ENCODE data around the gene TAS2R3. TPM values are rescaled to one million over a fixed set of nuclear protein-coding genes. Genes with fewer than 3 reads are reported as not detected.

Gene TAS2R3
- total RNA-seq, 1 donor from 2014 or later = 1.6 TPM

- no peaks in the 10 kb centered on the region for H3K9me3 Mint-ChIP-seq (ENCODE audit: unreplicated experiment)
These were observed 22.0 kb downstream of the TAS2R3 start for GRCh38 chr7:141785706-141786552.

GRCh38 chr7:141788296-141788695 lies 24.4 kb downstream of the TAS2R3 start:
- Mint-ChIP-seq H3K4me3 (ENCODE audit: unreplicated experiment) (no peak overlapping the region), H3K4me1 (ENCODE audit: low read depth, unreplicated experiment) (peaks cover 2% of the 10 kb centered on the region), H3K36me3 (ENCODE audit: unreplicated experiment) (no peaks in the 10 kb centered on the region), H3K27me3 (ENCODE audit: unreplicated experiment) (no peaks in the 10 kb centered on the region), H3K9me3 (ENCODE audit: unreplicated experiment) (no peaks in the 10 kb centered on the region), H3K27ac (ENCODE audit: unreplicated experiment) (no peak overlapping the region)
- no peak for TF ChIP-seq CTCF (IDR thresholded peaks at IDR 0.05; ENCODE audit: partially characterized antibody, unreplicated experiment)
- no peak for DNase-seq

More at GRCh38 chr7:141785706-141786552, 22.0 kb downstream of the TAS2R3 start:
- Mint-ChIP-seq H3K27me3 (ENCODE audit: unreplicated experiment) (no peaks in the 10 kb centered on the region), H3K4me1 (ENCODE audit: low read depth, unreplicated experiment) (peaks cover 2% of the 10 kb centered on the region), H3K27ac (ENCODE audit: unreplicated experiment) (no peak overlapping the region), H3K36me3 (ENCODE audit: unreplicated experiment) (no peaks in the 10 kb centered on the region), H3K4me3 (ENCODE audit: unreplicated experiment) (no peak overlapping the region)
- no peak for DNase-seq
- TF ChIP-seq CTCF (IDR thresholded peaks at IDR 0.05; ENCODE audit: partially characterized antibody, unreplicated experiment) = peak; percentile 73

GRCh38 chr7:141789917-141790316 lies 26.0 kb downstream of the TAS2R3 start, which contains the start of gene TAS2R5:
Gene TAS2R5 (plus strand): TSS chr7:141790217. CDS start chr7:141790362, 145 bp downstream.
- Mint-ChIP-seq H3K4me3 (ENCODE audit: unreplicated experiment) (no peak within 1 kb of the TSS), H3K27me3 (ENCODE audit: unreplicated experiment) (no peaks in the 10 kb centered on the region), H3K9me3 (ENCODE audit: unreplicated experiment) (no peaks in the 10 kb centered on the region), H3K27ac (ENCODE audit: unreplicated experiment) (no peak within 1 kb of the TSS), H3K4me1 (ENCODE audit: low read depth, unreplicated experiment) (peaks cover 2% of the 10 kb centered on the region), H3K36me3 (ENCODE audit: unreplicated experiment) (no peaks in the 10 kb centered on the region)
- DNase-seq = no peak
- no peak for TF ChIP-seq CTCF (IDR thresholded peaks at IDR 0.05; ENCODE audit: partially characterized antibody, unreplicated experiment)

GRCh38 chr7:141792526-141792925 lies 28.6 kb downstream of the TAS2R3 start:
- H3K27ac Mint-ChIP-seq (ENCODE audit: unreplicated experiment) = no peak overlapping the region
- H3K36me3 Mint-ChIP-seq (ENCODE audit: unreplicated experiment) = no peaks in the 10 kb centered on the region
- H3K27me3 Mint-ChIP-seq (ENCODE audit: unreplicated experiment) = no peaks in the 10 kb centered on the region

More at GRCh38 chr7:141792526-141792925, 28.6 kb downstream of the TAS2R3 start:
- Mint-ChIP-seq H3K4me1 (ENCODE audit: low read depth, unreplicated experiment) (no peaks in the 10 kb centered on the region), H3K4me3 (ENCODE audit: unreplicated experiment) (no peak overlapping the region), H3K9me3 (ENCODE audit: unreplicated experiment) (no peaks in the 10 kb centered on the region)
- TF ChIP-seq CTCF (IDR thresholded peaks at IDR 0.05; ENCODE audit: partially characterized antibody, unreplicated experiment) = no peak
- DNase-seq = no peak

Other genes with a start within 250 kb of the TAS2R3 start
- 26.1 TPM for gene AGK, start 212.7 kb upstream of the TAS2R3 start, total RNA-seq (ENCODE audit: unreplicated experiment)
- 9.5 TPM for gene DENND11, start 61.9 kb upstream of the TAS2R3 start, total RNA-seq (ENCODE audit: unreplicated experiment)
- gene WEE2, start 55.7 kb upstream of the TAS2R3 start, total RNA-seq (ENCODE audit: unreplicated experiment) = not detected
- 123 TPM for gene SSBP1, start 25.7 kb upstream of the TAS2R3 start, total RNA-seq (ENCODE audit: unreplicated experiment)
- 1.0 TPM for gene TAS2R4, start 12.6 kb downstream of the TAS2R3 start, total RNA-seq (ENCODE audit: unreplicated experiment)
- 1.3 TPM for gene TAS2R5, start 26.1 kb downstream of the TAS2R3 start, total RNA-seq (ENCODE audit: unreplicated experiment)
- not detected for gene PRSS37, start 77.4 kb downstream of the TAS2R3 start, total RNA-seq (ENCODE audit: unreplicated experiment)
- not detected for gene OR9A4, start 152.3 kb downstream of the TAS2R3 start, total RNA-seq (ENCODE audit: unreplicated experiment)
- gene CLEC5A, start 182.9 kb downstream of the TAS2R3 start, total RNA-seq (ENCODE audit: unreplicated experiment) = not detected
- gene TAS2R38, start 209.7 kb downstream of the TAS2R3 start, total RNA-seq (ENCODE audit: unreplicated experiment) = not detected
- gene MGAM, start 231.8 kb downstream of the TAS2R3 start, total RNA-seq (ENCODE audit: unreplicated experiment) = 0.05 TPM